ENCODE results near the gene RELL1. TPM values are rescaled to one million over a fixed set of nuclear protein-coding genes. Genes with fewer than 3 reads are reported as not detected.

The RELL1 gene
- polyA plus RNA-seq, 3 donors, result 8.5 to 10.0 (median 9.8) TPM

- no peak for DNase-seq (ENCODE audit: extremely low read depth in 1 of 11, low read depth in 9 of 11, low spot score in 4 of 11)
These were observed 101.6 kb downstream of the RELL1 start for GRCh38 chr4:37584493-37585060.

- no peak for DNase-seq (ENCODE audit: extremely low read depth in 1 of 11, low read depth in 9 of 11, low spot score in 4 of 11)
These were observed 102.1 kb downstream of the RELL1 start for GRCh38 chr4:37584071-37584470.

- no peak for DNase-seq (ENCODE audit: extremely low read depth in 1 of 11, low read depth in 9 of 11, low spot score in 4 of 11)
These were observed 112.6 kb downstream of the RELL1 start for GRCh38 chr4:37573566-37573965.

GRCh38 chr4:37568489-37568888, 117.7 kb downstream of the RELL1 start:
- DNase-seq (ENCODE audit: extremely low read depth in 1 of 11, low read depth in 9 of 11, low spot score in 4 of 11), result no peak

- DNase-seq (ENCODE audit: extremely low read depth in 1 of 11, low read depth in 9 of 11, low spot score in 4 of 11), result no peak
These were observed 118.3 kb downstream of the RELL1 start for GRCh38 chr4:37567836-37568235.

DNA sequence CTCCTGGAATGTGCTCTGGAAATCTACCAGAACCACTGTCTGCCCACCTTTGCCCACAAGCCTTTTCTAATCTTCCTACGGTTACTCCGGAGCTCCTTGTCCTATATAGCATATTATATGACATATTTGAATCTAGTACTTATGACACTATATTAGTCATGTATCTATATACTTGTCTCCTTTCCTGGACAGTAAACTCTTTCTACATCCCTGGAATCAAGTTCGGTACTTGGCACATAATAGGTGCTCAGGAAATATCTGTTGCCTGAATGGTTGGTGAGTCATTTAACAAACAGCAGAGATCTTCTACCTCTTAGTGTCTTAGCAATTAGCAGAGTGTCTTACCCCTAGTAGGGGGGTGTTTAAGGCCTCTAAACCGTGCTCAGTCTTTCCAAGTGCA, 123.6 kb downstream of the RELL1 start:
- no peak for DNase-seq (ENCODE audit: extremely low read depth in 1 of 11, low read depth in 9 of 11, low spot score in 4 of 11)

- no peak for DNase-seq (ENCODE audit: extremely low read depth in 1 of 11, low read depth in 9 of 11, low spot score in 4 of 11)
These were observed 124.4 kb downstream of the RELL1 start for GRCh38 chr4:37561803-37562207.

DNA sequence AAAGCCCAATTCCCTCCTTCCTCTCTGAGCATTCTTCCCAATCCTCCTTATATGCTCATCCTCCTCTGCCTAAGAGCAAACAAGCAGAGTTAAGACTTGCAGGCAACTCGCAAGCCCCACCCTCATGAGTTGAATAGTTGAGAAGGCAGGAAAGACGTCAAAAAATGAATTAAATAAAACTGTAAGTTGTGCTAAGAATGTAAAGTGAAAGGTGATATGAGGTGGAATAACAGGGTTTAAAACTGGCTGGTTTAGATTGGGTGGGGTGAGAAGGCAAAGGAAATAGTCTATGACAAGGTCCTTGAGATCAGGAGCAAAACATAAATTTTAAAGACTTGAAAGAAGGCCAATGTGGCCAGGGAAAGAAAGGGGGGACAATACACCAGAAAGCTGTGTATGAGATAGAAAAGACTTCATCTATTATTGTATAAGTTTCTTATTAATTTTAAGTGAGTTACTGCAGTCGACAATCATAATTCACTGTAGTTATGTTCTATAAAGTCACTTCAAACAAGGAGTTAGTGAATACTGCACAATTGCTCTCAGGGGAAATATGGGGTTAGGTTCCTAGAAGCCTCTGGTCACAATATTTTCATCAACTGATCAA, 124.9 kb downstream of the RELL1 start:
- DNase-seq (ENCODE audit: extremely low read depth in 1 of 11, low read depth in 9 of 11, low spot score in 4 of 11), result no peak

Other genes with a start within 250 kb of the RELL1 start
- gene PGM2, start 140.3 kb upstream of the RELL1 start, polyA plus RNA-seq (ENCODE audit: insufficient read length in 3 of 3), result 10 to 100 TPM; 33.3 to 37.6 (median 37.1) TPM
- gene TBC1D1, start 204.7 kb upstream of the RELL1 start, polyA plus RNA-seq (ENCODE audit: insufficient read length in 3 of 3), result 100 to 1,000 TPM; 187 to 195 (median 194) TPM